Measurements from ENCODE around the gene BNC2. TPM values are rescaled to one million over a fixed set of nuclear protein-coding genes. Genes with fewer than 3 reads are reported as not detected.

BNC2 gene
- total RNA-seq, 2 donors from 2014 or later = 3.9 to 19.3 TPM

DNA sequence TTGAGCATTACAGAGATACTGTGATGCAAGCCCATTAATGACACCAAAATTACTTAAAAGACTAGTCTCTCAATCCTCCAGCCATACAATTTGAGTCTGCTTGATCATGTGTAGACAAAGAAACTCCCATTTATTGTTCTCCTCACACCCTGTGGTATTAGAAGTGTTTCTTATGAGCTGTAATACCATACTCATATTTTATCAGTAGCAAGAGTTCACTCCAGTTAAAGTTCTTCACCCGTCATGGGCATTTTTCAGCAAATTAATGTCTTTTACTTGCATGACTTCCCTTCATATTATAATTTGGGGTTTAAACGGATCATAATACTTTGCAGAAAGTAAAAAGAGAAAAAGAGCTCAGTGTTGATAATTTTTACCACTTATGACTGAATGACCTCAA is 242.9 kb downstream of the BNC2 start:
- intact Hi-C loops (cut with DNase I, micrococcal nuclease) = no loop called here

DNA sequence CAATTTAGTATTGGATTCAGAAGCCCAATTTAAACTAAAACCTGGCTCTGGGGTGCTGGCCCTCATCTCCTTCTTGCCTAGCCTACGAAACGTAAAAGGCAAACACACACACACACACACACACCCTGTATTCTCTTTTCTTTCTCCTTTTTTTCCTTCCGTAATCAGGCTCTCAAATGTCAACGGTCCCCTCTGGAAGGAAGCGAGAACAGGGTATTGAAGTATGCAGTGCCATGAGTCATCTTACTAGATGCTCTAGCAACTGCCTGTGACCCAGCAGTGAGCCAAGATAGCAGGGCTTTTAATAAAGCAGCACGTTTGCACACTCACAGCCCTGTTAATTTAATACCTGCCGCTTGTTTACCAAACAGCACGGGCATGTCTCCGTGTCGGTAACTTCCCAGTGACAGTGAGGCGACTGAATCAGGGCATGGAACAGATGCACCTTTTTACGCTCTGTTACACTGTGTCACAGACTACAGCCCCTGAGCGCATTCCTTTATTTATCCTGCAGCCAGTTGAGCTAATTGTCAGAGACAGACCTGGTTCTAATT is 243.8 kb downstream of the BNC2 start:
- DNase-seq = peak in 1 of 2 donors; percentile 26
- ATAC-seq = no peak

More for the DNA sequence above, 242.9 kb downstream of the BNC2 start:
- ATAC-seq (no peak), DNase-seq (no peak)

DNA sequence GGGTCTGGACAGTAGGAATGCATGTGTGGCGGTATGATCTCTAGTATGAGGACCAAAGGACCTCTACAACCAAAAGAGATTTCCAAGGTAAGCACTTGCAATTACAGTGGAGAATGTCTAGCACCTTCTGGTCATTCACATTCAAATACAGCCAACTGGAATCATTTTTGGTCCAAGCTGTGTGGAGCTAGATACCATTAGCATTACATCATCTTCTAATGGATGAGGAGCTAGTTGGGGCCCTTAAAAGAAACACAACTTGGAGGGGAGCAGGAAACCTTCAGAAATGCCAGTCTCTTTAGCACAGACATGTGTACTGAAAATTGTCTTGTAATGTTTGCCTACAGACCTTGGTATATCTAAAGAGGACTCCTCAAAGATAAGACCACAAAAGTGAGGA is 244.7 kb downstream of the BNC2 start:
- intact Hi-C loops (cut with DNase I, micrococcal nuclease) = no loop called here
- ATAC-seq = no peak
- DNase-seq = no peak

More for the DNA sequence above, 243.8 kb downstream of the BNC2 start:
- intact Hi-C loops (cut with DNase I, micrococcal nuclease) = no loop called here

DNA sequence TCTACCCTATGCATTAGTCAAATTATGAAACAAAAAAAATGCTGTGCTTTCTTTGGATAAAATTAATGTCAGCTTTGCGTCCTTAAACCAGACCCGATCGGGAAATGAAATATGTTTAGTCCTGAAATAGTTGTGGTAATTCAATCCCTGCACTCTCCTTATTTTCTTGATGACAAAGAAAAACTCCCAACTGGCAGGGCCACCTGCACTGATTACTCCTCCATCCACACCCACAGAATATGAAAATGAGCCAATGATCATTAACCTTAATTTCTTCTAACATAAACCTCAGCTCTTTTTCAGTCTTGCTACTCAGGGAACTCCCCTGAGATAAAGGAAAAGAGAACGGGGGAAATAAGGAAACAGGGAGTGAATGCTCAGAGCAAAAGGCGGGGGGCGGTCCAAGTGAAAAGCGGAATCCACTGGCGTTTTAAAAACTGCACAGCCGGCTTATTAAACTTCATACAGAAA is 245.3 kb downstream of the BNC2 start:
- intact Hi-C loops (cut with DNase I, micrococcal nuclease) = no loop called here
- ATAC-seq (no peak), DNase-seq (no peak)

DNA sequence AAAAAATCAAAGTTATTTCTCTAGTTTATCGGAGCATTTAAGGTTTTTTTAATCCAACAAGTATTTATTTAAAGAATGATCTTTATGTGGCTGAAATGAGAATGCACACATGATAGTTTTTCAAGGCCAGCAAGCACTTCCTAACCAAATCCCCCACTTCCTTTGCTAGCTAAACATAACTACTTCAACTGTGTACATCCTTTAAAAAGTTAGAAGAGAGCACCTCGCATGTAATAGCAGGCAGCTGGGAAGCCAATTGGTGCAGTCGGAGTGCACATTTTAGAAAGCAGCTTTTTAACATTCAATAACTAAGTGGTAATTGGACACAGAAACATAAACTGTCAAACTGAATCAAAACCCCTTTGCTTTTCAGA is 245.7 kb downstream of the BNC2 start:
- intact Hi-C loops (cut with DNase I, micrococcal nuclease) = no loop called here
- ATAC-seq = no peak
- DNase-seq = no peak

DNA sequence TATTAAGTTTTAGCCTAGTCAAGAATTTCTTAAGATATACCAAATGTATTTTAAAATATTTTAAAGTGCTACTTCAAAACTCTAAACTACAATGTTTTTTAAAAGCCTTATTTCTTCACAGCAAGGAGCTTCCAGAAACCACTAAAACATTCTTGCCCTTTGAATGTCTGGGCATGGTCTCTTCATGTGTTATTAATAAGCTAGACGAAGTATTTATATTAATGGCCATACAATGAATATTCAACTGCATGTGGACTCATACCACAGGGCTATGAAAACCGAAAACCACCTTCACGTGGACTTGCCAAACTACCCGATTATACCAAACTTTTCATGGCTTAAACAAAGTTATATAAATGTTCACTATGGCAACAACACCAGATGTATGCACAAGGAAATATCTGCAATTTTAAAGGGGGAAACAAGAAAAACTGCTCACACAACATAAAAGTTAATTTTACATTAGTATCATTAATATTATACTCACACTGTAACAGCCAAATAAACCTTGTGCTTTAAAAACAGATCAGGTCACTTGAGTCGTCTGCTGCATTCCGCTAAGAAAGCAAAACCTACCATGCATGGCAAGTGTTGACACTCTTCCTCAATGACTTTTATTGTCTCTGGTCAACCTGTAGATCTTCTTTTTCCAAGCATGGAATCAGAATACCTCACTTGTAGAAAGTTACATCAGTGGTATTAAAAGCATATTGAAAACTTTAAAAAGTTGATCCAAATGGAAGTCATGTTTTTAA is 246.3 kb downstream of the BNC2 start:
- no peak for DNase-seq
- ATAC-seq = no peak
- intact Hi-C loops (cut with DNase I, micrococcal nuclease) = no loop called here

DNA sequence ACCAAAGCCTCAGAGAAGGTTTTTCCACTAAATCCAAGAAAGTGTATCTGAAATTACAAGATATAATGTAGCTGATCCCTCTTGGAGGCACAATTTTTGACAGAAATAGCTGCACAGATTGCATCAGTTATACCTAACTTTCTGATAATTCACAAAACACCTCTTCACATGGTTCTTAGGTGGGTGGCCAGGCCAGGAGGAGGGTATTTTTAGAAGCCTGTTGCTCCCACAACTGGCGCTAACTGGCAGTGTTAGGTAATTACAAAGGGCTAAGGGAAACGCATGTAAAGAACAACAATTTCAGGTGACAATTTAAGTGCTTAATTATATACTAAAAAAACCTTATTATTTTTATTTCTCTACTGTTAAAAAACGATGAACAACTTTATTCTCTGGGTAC is 247.9 kb downstream of the BNC2 start:
- no peak for ATAC-seq
- intact Hi-C loops (cut with DNase I, micrococcal nuclease) = no loop called here
- no peak for DNase-seq

DNA sequence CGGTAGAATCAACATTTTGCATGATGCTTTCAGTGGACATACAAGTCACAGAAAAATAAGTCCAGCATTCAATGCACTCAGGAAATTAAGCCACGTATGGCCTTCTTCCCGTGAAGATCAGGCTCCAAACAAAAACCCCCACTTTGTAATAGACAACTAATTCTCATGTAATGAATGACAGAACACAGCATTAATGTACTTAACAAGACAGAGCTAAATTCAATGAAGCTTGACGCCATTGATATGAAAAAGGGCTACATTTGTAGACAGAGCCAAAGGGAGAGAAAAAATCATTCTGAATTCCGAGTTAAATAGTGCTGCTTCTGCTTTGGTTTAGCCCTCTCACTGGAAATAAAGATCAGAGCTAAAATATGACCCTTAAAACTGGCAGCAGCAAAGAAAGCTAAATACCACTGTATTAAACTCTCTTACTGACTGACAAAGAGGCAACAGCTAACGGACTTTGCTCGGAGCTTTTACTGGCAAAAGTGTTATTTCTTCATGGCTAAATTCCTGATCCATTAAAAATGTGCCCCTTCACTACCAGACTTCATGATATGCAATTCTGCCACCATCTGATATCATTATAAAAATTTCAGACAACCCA is 250.5 kb downstream of the BNC2 start:
- no peak for ATAC-seq
- intact Hi-C loops (cut with DNase I, micrococcal nuclease) = no loop called here
- DNase-seq = no peak

DNA sequence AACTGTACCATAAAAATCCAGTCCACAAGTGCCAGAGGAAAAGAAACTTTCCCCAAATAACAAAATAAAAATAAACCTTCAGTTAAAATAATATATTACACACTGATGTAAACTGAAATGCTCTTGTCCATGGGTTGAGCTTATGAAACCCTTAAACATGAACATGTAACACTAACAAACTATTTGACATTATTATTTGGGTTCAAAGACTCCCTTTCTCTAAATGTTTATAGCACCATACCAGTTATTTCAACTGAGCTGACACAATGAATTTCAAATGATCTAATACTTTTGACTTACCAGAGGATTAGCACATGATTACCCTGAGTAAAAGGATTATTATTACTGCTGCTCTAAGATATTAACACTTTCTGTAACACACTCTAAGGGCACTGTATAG is 251.1 kb downstream of the BNC2 start:
- intact Hi-C loops (cut with DNase I, micrococcal nuclease) = no loop called here
- no peak for DNase-seq
- ATAC-seq = no peak

DNA sequence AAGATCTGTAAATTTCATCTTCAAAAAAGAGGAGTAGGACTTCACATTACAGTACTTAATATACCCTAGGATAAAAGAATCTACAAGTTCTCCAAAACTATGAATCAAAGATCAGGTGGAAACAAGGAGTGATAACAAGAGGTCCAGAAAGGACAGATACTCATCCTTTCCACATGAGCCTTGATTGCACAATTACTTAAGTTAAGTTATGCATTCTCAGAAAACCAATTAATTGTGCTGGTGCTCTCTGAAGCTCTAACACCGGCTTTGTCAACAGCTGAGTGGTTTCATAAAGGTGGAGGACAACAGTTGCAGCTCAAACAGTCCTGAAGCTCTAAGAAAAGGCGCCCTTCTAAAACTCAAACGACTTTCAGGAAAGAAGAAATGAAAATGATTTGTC is 251.9 kb downstream of the BNC2 start:
- ATAC-seq (no peak), DNase-seq (no peak)
- intact Hi-C loops (cut with DNase I, micrococcal nuclease) = no loop called here

DNA sequence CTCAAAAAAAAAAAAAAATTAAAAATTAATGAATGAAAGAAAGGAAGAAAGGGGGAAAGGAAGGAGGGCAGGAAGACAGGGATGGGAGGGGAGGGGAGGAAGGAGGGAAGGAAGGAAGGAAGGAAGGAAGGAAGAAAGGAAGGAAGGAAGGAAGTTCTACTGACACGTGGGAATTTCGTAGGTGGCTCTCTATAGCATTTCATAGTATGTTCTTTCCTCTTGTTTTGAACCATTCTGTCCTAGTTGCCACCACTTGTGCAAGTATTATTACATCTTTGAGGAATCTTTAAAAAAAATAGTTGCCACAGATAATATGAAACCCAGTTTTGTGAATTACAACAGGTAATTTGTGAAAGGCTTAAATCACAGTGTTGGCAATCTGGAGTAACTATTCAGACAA is 253.8 kb downstream of the BNC2 start:
- ATAC-seq (no peak), DNase-seq (no peak)

DNA sequence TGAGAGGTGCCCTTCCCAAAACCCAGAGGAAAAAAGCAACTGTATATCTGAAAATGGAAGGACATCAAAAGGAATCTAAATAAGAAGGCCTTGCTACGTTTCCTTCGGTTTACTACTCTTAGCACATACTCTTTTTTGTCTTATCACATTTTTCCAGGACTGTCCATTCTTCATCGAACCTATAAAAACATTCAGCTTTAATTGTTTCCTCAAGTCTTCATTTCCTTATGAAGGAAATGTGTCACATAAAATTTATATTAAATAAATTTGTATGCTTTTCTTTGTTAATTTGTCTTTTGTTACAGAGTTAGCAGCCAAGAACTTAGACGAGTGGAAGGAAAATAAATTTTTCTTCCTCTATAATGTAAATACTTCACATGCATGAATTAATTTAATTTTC is 255.0 kb downstream of the BNC2 start:
- no peak for DNase-seq
- ATAC-seq = no peak
- intact Hi-C loops (cut with DNase I, micrococcal nuclease) = no loop called here

More for the DNA sequence above, 253.8 kb downstream of the BNC2 start:
- intact Hi-C loops (cut with DNase I, micrococcal nuclease) = no loop called here

DNA sequence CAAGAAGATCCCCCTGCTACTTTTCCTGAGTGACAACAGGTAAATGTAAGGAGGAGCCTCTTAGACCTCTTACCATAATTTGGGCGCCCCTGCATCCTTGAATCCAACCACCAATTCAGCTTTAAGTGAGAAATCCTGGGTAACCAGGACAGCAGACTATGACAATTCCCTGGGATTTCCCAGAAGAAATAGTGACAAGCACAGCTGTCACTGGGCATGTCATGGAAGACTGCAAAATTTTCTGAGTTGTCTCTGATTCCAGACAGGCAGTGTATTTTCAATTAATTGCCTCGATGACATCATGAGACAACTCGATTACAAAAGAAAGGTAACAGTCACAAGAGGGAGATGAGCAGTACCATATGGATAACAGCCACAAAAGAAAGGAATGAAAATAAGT is 256.9 kb downstream of the BNC2 start:
- intact Hi-C loops (cut with DNase I, micrococcal nuclease) = no loop called here
- DNase-seq (no peak), ATAC-seq (no peak)

DNA sequence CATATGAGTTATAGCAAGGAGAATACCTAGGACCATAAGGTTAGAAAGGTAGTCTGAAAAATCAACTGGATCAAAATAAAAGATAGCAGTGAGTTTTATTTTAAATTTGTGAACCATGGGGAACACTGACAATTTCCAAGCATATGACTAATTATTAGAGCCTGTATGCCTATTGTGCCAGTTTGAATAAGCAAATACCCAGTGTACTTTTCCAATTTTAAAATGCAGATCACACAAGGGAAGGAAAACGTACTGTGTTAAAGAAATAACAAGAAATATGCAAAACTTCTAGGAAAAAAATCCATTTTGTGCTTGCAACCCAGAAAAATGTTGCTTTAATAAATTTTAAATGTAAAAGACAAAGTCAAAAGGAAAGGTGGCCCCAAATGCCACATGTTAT is 257.4 kb downstream of the BNC2 start:
- intact Hi-C loops (cut with DNase I, micrococcal nuclease) = no loop called here
- DNase-seq (no peak), ATAC-seq (no peak)

DNA sequence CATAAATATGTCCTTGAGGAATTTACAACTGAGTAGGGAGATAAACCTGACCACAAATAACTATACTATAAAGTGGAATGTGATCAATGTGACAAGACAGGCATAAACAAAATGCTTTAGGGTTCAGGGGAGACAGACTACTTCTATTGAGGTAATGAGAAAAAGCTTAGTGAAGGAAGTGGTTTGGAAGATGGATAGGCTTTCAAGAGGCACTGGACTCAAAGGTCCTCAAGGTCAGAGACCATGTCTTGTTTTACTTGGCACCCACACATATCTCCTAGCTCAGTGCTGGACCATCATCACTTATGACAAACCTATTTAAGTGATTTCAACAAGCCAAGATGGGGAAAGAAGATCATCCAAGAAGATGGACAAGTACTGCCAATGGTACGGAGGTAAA is 257.8 kb downstream of the BNC2 start:
- DNase-seq (no peak), ATAC-seq (no peak)
- intact Hi-C loops (cut with DNase I, micrococcal nuclease) = no loop called here

DNA sequence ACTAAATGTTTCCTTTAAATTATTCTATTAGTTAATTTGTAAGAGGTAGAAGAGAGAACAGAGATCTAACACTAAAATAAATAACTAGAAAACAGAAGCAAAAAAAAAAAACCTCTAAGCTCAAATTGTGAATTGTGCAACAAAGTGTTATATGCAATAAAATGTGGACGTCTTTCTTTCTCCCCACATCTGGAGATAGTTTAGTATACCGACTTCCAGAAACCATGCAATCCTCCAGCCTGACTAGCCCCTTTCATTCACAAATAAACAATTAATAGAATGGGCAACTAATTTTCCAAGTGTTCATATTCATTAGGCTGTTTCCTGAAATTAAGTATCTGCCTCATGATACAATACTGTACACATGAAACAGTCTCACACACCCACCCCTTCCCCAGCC is 258.5 kb downstream of the BNC2 start:
- DNase-seq = no peak
- no peak for ATAC-seq
- intact Hi-C loops (cut with DNase I, micrococcal nuclease) = no loop called here

DNA sequence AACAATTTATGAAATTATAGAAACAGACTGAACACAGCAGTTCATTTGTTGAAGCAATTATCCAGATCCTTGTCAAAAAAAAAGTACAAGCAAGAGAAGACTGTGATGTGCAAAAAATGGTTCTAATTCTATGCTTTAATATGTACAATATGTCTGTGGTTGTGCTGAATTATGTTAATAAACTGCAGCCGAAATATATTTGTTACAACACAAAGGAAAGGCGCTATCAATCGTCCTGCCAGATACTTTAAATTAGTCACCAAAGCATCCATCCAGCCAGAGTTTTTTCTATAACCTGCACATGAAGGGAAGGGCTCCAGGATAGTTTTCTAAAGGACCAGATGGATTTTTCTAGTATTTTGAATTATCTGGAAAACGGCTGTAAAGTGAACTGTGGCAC is 259.5 kb downstream of the BNC2 start:
- ATAC-seq (no peak), DNase-seq (no peak)
- intact Hi-C loops (cut with DNase I, micrococcal nuclease) = no loop called here

DNA sequence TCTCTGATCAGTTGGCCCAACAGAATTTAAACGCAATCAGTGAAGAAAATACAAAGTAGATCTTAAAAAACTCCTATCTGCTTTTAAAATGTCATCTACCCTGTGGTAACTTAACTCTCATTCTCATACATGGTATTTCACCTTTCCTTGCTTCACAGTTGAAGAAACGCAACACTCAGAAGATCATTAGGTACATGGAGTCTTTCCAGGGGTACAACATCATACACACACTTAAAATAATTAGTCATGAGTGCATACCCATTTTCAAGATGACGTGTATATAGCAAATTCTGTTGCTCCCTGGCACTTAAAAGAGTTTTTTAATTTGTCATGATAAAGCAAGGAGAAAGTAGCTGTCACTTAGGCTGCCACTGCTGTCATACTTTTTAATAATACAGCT is 259.9 kb downstream of the BNC2 start:
- DNase-seq (no peak), ATAC-seq (no peak)
- intact Hi-C loops (cut with DNase I, micrococcal nuclease) = no loop called here

DNA sequence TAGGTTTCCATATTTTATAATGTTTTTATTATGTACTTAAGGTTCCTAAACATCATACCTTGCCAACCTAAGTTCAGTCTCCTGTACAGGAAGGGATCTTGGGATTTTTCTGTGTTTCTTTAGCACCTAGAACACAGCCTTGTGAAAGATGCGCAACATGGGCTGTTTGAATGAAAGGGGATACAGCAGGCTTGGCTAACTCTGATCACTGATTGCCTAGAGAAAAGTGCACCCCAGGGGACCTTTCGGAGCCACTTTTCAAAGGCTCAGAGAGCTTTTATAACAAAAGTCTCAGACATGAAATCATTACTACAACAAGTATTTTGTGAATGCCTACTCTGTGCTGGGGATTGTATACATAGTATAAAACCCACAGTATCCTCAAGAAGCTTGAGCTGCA is 261.6 kb downstream of the BNC2 start:
- intact Hi-C loops (cut with DNase I, micrococcal nuclease) = no loop called here
- no peak for ATAC-seq
- DNase-seq = no peak

DNA sequence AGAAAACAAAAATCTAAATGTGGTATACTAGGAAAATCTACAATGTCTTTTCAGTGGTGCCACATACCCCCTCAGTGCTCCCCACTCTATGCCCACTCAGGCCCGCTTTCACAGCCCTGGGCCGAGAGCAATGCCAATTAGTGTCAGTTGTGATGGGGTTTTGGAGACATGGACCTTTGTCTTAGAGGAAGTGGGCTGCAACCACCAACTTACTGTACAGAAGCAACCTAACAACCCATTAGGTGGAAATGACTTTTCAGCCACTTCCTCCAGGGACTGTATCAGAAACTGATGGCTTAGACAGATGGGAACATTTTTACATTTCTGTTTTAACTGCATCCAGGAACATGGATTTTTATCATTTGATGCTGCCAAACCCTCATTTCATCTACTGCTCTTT is 268.0 kb downstream of the BNC2 start:
- no peak for ATAC-seq
- intact Hi-C loops (cut with DNase I, micrococcal nuclease) = no loop called here
- DNase-seq = no peak

DNA sequence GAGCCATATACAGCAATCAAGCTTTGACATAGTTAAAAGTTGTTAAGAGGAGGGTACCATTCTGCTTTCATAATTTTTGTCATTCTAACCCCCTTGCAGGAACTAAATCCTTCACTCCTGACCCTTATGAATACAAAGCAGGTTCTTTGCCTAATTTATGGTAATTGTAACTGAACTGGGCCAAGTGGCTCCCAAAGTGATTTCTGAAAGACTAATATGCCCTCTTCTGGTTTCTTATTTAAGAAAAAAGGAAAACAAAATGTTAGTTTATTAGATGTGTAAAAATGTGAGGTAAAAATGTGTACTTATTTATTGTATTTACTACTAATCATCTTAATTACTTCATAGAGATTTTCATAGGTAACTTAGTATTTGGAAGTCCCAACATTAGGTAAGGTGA is 268.5 kb downstream of the BNC2 start:
- intact Hi-C loops (cut with DNase I, micrococcal nuclease) = no loop called here

More for the DNA sequence above, 268.5 kb downstream of the BNC2 start:
- DNase-seq (no peak), ATAC-seq (no peak)
